Hepatocyte (in vitro differentiated cells): ENCODE data around the gene TRAPPC6A.

ENCODE experiments used
- EZH2 ChIP-seq: fragments of 200-600 bp; sonication (generic); IDR thresholded peaks from 2 replicates; pipeline ENCODE4 v1.6.1; 2016; ENCODE audit warnings: antibody characterized with exemption, mild to moderate bottlenecking, borderline replicate concordance
- TF ChIP-seq, protein P1 (sequence below): fragments of 200-600 bp; sonication (generic); IDR thresholded peaks from 2 replicates; pipeline ENCODE4 v1.5.1; 2016; ENCODE audit warnings: antibody characterized with exemption, mild to moderate bottlenecking; ENCODE audit not compliant: poor library complexity

DNA sequence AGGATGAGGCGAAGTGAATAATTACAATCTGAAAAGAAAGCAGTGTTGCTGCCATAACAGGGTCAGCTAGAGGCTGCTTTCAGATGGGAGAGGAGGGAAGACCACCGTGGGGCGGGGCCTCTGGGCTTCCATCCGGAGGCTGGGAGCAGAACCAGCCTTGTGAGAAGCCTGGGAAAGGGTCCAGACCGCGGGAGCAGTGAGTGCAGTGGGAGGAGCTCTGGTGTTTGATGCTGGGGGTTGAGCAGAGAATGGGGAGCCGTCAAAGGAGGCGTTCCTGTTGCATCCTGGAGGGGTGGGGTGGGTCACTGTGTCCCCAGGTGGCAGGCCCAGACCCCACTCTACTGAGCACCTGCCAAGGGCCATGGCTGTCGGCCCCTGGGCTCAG, 35.3 kb downstream of the TRAPPC6A start:
- TF ChIP-seq, protein P1, sequence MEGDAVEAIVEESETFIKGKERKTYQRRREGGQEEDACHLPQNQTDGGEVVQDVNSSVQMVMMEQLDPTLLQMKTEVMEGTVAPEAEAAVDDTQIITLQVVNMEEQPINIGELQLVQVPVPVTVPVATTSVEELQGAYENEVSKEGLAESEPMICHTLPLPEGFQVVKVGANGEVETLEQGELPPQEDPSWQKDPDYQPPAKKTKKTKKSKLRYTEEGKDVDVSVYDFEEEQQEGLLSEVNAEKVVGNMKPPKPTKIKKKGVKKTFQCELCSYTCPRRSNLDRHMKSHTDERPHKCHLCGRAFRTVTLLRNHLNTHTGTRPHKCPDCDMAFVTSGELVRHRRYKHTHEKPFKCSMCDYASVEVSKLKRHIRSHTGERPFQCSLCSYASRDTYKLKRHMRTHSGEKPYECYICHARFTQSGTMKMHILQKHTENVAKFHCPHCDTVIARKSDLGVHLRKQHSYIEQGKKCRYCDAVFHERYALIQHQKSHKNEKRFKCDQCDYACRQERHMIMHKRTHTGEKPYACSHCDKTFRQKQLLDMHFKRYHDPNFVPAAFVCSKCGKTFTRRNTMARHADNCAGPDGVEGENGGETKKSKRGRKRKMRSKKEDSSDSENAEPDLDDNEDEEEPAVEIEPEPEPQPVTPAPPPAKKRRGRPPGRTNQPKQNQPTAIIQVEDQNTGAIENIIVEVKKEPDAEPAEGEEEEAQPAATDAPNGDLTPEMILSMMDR = no peak
- no peak for TF ChIP-seq EZH2
